Mucosa of stomach (tissue), 1 donor: ENCODE results near the gene B4GALNT4.

Experiments
- H3K27me3 ChIP-seq: one replicate; pipeline ENCODE4 v1.7.0; 2013; ENCODE audit warnings: mild to moderate bottlenecking, low read length; ENCODE audit not compliant: control insufficient read depth, insufficient read depth
- H3K36me3 ChIP-seq: one replicate; pipeline ENCODE4 v1.7.0; 2013; ENCODE audit warnings: low read length; ENCODE audit not compliant: control insufficient read depth, insufficient read depth
- H3K4me1 ChIP-seq: one replicate; pipeline ENCODE4 v1.7.0; 2013; ENCODE audit warnings: mild to moderate bottlenecking, low read length; ENCODE audit not compliant: control insufficient read depth, insufficient read depth
- H3K4me3 ChIP-seq: one replicate; pipeline ENCODE4 v1.7.0; 2013; ENCODE audit warnings: low read length
- H3K9ac ChIP-seq: one replicate; pipeline ENCODE4 v1.7.0; 2013; ENCODE audit warnings: mild to moderate bottlenecking, low read length, moderate library complexity
- H3K9me3 ChIP-seq: one replicate; pipeline ENCODE4 v1.7.0; 2013; ENCODE audit warnings: mild to moderate bottlenecking, low read length, moderate library complexity; ENCODE audit not compliant: control insufficient read depth
- donor health status: Pancreatic carcinoma.

The B4GALNT4 gene

DNA sequence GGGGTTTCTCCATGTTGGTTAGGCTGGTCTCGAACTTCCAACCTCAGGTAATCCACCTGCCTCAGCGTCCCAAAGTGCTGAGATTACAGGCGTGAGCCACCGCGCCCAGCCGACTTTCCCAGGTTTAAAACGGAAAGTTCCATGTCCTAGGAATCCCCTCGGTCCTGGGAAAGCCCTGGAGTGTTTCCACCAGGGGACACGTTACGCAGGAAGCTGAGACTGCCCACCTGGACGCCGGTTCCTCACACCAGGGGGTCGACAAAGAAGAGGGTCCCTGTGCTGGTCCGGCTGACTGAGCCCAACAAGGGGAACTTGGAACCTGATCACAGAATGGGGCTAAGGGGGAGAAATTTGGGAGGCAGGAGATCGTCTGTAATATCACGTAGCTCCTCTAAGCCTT is 3.5 kb upstream of the B4GALNT4 start:
- no peaks in the 10 kb centered on the region for H3K9me3 ChIP-seq
- H3K9ac ChIP-seq: no peak overlapping the region
- H3K4me3 ChIP-seq: no peak overlapping the region
- peaks cover 7% of the 10 kb centered on the region for H3K4me1 ChIP-seq
- H3K27me3 ChIP-seq: peaks cover 41% of the 10 kb centered on the region
- no peaks in the 10 kb centered on the region for H3K36me3 ChIP-seq

DNA sequence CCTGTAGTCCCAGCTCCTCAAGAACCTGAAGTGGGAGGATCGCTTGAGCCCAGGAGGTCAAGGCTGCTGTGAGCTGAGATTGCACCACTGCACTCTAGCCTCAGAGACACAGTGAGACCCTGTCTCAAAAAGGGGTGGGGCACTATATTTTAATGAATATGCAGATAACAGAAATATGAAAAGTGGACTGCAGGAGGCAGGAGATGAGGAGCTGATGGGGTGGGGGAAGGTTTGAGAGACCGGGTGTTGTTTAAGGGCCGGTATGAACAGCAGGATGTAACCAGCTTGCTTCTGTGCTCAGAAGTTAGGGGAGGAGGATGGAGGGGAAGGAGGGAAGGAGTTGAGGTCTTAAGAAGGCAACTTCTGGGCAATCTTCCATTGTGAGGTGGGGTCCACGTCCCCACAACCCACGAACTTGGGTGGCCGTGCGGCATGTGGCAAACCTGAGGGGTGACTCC is 1.3 kb upstream of the B4GALNT4 start:
- Histone ChIP-seq H3K4me3 (no peak overlapping the region), H3K9me3 (no peaks in the 10 kb centered on the region), H3K9ac (no peak overlapping the region), H3K27me3 (peaks cover 43% of the 10 kb centered on the region), H3K36me3 (no peaks in the 10 kb centered on the region), H3K4me1 (peaks cover 7% of the 10 kb centered on the region)

DNA sequence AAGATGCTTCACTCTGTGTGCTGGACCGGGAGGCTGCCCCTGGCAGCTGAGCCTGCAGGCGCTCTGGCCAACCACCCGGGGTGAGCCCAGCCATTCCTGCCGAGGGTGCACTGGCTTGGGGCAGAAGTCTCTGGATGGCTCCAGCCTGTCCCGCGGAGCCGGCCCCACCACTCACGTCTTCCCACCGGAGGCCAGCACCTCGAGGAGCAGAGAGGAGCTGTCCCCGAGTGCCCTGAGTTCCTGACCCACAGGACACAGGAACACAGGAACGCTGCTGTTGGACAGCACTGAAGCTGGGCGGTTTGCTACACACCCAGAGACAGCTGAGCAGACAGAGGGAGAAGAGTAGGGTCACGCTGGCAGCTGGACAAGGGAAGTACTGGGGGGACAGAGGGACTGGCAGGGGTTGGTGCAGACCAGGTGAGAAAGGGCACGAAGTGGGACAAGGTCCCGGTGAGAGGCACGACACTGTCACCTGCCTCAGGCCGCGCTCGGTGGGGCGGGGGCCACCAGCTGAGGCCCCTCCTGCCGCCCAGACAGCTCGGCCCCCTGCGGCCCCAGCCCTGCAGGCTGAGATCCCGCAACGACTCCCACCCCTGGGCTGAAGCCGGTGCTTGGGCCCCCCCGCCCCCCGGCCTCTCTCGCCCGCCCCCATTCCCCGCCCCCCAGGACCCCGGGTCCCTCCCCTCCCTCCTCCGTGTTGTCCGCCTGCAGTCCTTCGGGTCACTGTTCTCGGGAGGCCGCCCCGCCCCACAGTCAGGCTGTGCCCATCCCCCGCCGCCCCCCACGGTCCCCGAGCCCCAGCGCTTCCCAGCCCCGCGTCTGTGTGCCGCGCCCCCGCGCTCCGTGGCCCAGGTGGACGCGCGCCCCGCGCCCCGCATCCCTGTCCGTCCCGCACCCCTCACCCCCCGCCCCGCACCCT is 624 bp upstream of the B4GALNT4 start:
- Histone ChIP-seq H3K9me3 (no peaks in the 10 kb centered on the region), H3K9ac (no peak overlapping the region), H3K4me3 (no peak overlapping the region), H3K36me3 (no peaks in the 10 kb centered on the region), H3K4me1 (peaks cover 7% of the 10 kb centered on the region), H3K27me3 (peaks cover 42% of the 10 kb centered on the region)

DNA sequence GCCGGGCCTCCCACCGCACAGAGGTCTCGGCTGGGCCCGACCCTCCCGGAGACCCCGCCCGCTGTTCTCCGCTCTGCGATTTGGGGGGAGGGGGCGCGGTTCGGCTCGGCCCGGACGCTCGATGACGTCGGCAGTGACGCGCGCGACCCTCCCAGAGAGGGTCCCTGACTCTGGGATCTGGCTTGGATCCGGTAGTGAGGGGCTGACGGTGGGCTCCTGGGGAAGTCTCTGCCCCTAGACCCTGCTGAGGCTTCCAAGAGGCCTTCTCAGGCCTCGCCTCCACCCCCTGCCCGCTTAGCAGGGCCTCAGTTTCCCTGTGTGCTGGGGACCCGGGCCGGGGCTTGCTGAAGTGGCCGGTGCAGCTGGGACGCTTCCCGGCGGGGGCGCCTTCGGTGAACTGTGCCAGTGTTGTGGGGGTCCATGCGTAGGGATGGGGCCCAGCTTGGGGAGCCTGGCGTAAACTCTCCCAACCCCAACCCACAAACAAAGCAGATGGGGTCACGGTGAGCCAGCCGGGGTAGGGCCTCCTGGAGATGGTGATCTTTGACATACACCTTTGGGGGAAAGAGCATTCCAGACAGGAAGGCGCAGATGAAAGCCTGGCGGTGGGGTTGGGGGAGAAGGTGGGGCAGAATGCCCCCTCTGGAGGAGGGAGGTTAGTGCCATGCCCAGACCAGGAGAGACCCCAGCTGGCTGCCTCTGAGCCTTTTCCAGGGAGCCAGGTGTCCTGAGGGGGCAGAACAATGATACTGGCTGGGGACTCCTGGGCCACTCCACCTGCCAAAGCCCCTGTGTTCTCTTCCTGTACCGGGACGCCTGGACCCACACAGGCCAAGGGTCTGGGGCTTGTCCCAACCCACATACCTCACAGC is 1.0 kb downstream of the B4GALNT4 start:
- Histone ChIP-seq H3K9ac (no peak overlapping the region), H3K27me3 (peaks cover 34% of the 10 kb centered on the region), H3K36me3 (no peaks in the 10 kb centered on the region), H3K4me1 (no peaks in the 10 kb centered on the region), H3K4me3 (no peak overlapping the region), H3K9me3 (no peaks in the 10 kb centered on the region)

DNA sequence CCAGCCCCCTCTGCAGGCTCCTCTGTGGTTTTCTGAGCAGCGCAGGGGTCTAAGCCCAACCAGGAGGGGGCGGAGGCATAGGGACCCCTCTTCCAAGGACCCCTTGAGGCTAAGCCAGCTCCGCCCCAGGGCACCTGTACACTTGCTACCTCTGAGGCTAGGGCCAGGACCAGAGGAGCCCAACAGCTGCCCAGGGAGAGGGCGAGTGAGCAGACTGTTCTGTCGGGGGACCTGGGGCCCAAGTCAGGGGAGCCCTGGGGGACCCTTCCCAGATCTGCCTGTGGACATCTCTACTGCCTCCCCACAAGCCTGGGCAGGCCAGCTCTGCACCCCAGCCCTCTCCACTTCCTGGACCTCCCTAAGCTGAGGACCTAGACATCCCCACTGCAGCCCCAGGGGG is 1.8 kb downstream of the B4GALNT4 start:
- no peaks in the 10 kb centered on the region for H3K4me1 ChIP-seq
- H3K36me3 ChIP-seq: no peaks in the 10 kb centered on the region
- no peak overlapping the region for H3K9ac ChIP-seq
- peaks cover 34% of the 10 kb centered on the region for H3K27me3 ChIP-seq
- H3K4me3 ChIP-seq: no peak overlapping the region
- no peaks in the 10 kb centered on the region for H3K9me3 ChIP-seq

DNA sequence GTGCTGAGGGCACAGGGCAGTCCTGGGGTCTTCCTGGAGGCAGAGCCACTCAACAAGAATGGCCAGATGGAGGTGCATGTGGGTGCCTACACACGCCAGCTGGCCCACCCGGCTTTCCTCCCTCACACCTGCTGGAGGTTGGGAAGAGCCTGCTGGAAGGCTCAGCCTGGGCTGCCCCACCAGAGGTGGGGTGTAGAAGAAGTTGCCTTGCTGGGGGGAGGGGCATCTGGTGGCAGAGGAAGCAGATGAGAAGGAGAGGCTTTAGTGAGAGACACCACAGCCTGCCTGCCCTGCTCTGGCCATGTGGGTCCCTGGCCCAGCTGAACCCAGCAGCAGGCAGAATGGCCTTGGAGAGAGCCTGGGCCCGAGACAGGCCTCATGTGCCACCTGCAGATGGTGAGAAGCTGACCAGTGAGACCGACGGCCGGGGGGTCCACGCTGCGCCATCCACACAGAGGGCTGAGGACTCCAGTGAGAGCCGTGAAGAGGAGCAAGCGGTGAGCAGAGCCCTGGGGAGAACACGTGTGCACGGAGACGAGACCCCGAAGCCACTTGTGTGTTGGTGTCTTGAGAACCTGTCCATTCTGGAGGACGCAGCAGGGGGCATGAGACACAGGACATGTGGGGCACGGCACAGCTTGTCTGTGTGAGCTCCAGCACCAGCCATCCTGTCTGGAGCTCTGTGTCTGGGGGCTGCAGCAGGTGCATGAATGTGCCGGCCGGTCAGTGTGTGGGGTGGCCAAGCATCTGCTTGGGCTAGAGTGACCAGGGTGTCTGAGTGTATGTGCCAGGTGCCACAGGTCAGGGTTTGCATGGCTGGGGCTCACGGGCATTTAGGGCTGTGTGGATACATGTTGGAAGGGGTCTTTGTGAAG is 2.7 kb downstream of the B4GALNT4 start:
- Histone ChIP-seq H3K36me3 (no peaks in the 10 kb centered on the region), H3K9ac (no peak overlapping the region), H3K4me3 (no peak overlapping the region)

DNA sequence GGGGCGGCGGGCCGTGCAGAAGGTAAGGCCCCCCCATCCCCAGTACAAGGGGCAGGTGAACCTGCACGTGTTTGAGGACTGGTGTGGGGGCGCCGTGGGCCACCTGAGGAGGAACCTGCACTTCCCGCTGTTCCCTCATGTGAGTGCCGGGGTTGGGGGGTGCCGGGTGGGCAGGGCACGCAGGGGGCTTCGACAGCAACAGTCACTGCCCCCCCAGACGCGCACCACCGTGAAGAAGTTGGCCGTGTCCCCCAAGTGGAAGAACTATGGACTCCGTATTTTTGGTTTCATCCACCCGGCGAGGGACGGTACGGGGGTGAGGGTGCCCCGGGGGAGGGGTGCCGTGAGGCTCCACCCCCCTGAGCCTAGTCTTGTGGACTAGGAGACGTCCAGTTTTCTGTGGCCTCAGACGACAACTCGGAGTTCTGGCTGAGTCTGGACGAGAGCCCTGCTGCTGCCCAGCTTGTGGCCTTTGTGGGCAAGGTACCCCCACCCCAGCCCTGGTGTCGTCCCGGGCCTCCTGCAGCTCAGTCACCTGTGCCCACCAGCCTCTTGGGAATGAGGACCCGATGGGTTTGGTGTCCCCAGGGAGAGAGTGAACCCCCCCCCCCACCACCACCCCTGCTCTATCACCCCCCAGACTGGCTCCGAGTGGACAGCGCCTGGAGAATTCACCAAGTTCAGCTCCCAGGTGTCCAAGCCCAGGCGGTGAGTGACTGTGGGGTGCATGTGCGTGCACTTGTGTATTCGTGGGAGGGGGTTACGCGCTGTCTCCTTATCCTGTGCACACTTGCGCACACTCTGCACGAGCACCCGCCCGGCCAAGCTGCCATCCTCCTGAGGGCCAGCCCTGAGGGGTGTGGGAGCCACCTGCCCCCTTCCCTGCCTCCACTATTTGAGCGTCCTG is 3.8 kb downstream of the B4GALNT4 start:
- Histone ChIP-seq H3K4me1 (no peaks in the 10 kb centered on the region), H3K9me3 (no peaks in the 10 kb centered on the region), H3K36me3 (no peaks in the 10 kb centered on the region), H3K4me3 (no peak overlapping the region), H3K27me3 (peaks cover 28% of the 10 kb centered on the region), H3K9ac (no peak overlapping the region)

More for the DNA sequence above, 2.7 kb downstream of the B4GALNT4 start:
- no peaks in the 10 kb centered on the region for H3K9me3 ChIP-seq
- no peaks in the 10 kb centered on the region for H3K4me1 ChIP-seq
- H3K27me3 ChIP-seq: peaks cover 34% of the 10 kb centered on the region

GRCh38 chr11:373716-374551 is 4.6 kb downstream of the B4GALNT4 start:
- Histone ChIP-seq H3K27me3 (peaks cover 21% of the 10 kb centered on the region), H3K9me3 (no peaks in the 10 kb centered on the region), H3K9ac (no peak overlapping the region), H3K4me1 (no peaks in the 10 kb centered on the region), H3K4me3 (no peak overlapping the region), H3K36me3 (no peaks in the 10 kb centered on the region)

GRCh38 chr11:375065-376025 is 6.0 kb downstream of the B4GALNT4 start:
- no peak overlapping the region for H3K4me3 ChIP-seq
- no peaks in the 10 kb centered on the region for H3K9me3 ChIP-seq
- peaks cover 17% of the 10 kb centered on the region for H3K27me3 ChIP-seq
- no peaks in the 10 kb centered on the region for H3K36me3 ChIP-seq
- H3K9ac ChIP-seq: no peak overlapping the region
- no peaks in the 10 kb centered on the region for H3K4me1 ChIP-seq
